ENCODE results near the gene LRRC9.
"Not testable (repeated sequence)": the region's sequence is repeated elsewhere in the genome, so short reads cannot be mapped to it uniquely, and the experiment has no call there.

Gene LRRC9

DNA sequence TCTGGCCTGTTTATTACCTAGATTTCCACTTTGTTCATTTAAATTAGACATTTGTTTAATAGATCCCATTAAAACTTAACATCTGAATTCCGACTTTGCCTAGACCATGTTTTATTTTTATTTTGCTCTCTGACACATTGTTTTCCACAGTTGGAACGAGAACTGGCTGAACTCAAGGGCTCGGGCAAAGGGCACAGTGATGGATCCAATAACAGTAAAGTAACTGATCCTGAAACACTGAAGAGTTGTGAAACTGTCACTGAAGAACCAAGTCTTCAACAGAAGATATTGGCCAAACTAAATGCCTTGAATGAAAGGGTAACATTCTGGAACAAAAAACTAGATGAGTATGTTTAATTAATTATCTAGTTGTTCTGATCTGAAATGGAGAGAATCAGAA is 39.7 kb downstream of the LRRC9 start:
- DNase-seq: no peak

DNA sequence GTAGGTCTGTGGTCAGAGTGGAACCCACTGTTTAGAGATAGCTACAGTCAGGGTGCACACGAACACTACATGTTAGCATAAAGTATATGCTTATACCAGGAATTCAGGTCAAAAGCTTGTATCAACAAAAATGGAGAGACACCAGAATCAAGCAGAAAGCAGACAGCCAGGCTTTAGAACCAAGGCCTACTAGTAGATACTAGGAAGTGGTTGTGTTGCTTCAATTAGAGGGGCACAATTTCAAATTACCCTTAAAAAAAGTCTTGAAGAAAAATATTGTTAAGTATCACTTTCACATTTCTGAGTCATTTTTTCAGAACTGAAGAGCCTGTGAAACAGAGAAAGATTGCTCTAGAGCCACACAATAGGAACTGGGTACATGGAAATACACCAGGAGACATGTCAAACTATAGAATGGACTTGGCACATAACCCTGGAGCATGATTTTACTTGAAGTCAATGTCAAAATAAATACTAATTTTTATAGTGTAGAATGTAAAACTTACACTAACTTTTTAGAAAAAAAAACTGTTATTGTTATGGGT is 41.6 kb downstream of the LRRC9 start:
- no peak for DNase-seq

- no peak for DNase-seq
Observed at GRCh38 chr14:59964251-59965007, 44.5 kb downstream of the LRRC9 start.

- DNase-seq: no peak
Observed at GRCh38 chr14:59969319-59969718, 49.4 kb downstream of the LRRC9 start.

GRCh38 chr14:59981564-59981963 is 61.6 kb downstream of the LRRC9 start:
- DNase-seq: no peak

DNA sequence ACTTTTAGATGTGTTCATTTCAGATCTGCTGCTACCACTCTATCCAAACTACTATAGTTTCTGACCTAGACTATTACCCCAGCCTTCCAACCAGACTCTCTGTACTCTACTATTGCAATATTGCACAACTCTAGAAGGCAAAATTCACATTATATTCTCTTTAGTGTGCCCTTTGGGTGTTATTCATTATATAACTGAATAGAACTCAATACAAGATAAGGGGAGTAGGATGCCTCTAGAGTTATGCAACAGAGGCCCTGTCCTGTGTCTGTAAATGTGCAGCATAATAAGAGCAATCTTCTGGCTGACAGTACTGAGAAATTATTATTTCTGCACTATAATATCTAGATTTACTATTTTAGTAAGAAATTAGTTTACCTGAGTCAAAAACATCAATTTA is 63.1 kb downstream of the LRRC9 start:
- DNase-seq: no peak

DNA sequence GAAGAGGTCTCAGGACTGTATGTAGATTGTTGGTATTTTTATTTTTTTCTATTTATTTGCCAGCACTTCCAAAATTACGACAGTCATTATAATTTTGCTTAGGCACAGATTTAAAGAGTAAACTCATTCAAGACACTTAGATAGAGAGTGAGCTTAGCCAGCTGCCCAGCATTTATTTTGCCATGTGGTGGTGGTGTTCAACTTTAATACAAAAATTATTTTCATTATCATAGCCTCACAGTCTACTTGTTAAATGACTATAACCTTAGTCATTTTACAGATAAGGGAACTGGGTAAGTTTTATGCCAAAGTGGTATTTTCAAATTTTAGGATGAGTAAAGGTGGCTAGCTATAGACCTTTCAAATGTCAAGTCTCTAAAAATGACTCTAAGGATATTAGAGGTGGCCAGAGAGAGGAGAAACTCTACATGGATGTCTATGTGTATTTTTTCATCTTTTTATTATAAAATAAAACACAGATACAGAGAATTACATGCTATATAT is 66.7 kb downstream of the LRRC9 start:
- DNase-seq: no peak

DNA sequence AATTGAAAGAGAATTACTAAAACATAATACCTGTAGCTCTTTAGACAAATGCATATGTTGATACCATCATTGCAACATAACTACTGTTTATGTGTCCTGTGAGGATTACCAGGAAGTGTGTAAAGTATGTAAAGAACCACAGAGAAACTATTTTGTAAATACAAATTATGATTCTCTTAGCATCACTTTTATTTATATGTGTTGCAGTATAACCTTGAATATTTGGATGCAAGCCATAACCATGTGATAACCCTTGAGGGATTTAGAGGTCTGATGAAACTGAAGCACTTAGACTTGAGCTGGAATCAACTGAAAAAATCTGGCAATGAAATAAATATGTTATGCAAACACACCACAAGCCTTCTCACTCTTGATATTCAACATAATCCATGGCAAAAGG is 77.5 kb downstream of the LRRC9 start:
- no peak for DNase-seq

GRCh38 chr14:59997966-59998365 is 78.0 kb downstream of the LRRC9 start:
- DNase-seq: no peak

DNA sequence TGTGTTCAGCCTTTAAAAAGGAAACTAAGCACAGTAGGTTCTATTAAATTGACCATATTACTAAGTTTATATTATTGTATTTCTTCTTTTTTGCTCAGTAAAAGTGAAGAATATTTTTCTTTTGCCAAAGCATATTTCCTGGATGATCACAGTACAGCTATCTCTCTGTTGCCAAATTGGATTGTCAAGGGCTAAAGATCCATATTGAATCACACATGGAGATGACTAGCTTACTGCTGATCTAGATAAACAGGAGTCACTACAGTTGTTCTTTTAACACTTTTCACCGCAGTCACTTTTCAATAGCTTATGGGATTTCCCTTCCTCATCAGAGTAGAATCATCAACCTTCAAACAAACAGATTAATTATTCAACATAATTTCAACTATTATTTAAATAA is 78.6 kb downstream of the LRRC9 start:
- DNase-seq: no peak

GRCh38 chr14:60002819-60003492 is 83.0 kb downstream of the LRRC9 start:
- no peak for DNase-seq

DNA sequence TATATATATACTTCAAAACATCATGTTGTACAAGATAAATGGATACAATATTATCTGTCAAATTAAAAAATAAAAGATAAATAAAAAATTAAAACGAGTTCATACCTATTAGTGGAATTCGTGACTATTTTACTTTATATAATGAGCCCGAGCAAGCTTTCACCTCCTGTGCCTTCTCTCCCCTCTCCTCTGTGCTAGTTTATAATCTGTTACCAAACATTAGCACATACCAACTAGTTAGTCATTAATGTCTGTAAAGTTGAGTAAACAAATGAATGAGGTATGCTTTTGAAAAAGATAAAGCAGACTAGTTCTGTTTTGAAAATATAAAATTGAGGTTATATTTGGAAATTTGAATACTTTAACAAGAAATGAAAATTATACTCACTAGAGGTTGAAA is 84.0 kb downstream of the LRRC9 start:
- no peak for DNase-seq

GRCh38 chr14:60008042-60008441 is 88.1 kb downstream of the LRRC9 start:
- no peak for DNase-seq

- DNase-seq: not testable (repeated sequence)
Observed at GRCh38 chr14:60010263-60010662, 90.3 kb downstream of the LRRC9 start.

GRCh38 chr14:60014402-60014801 is 94.5 kb downstream of the LRRC9 start:
- no peak for DNase-seq

GRCh38 chr14:60021619-60022018 is 101.7 kb downstream of the LRRC9 start:
- no peak for DNase-seq

DNA sequence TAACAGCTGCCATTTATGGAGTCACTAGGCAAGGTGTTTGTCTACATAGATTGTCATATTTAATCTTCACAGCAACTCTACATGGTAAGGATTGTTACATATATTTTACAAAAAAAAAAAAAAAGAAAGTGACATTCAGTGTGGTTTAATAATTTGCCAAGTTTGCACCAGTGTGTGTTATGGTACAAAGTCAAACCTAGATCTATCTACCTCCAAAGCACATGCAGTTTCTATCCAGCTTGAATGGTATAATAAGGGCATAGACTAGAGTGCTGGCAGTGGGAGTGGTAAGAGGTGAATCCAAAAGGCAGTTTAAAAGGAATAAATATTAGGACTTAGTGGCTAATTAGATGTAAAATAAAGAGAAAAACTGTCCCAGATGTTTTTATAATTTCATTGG is 105.6 kb downstream of the LRRC9 start:
- no peak for DNase-seq

- no peak for DNase-seq
Observed at GRCh38 chr14:60035177-60035576, 115.2 kb downstream of the LRRC9 start.

DNA sequence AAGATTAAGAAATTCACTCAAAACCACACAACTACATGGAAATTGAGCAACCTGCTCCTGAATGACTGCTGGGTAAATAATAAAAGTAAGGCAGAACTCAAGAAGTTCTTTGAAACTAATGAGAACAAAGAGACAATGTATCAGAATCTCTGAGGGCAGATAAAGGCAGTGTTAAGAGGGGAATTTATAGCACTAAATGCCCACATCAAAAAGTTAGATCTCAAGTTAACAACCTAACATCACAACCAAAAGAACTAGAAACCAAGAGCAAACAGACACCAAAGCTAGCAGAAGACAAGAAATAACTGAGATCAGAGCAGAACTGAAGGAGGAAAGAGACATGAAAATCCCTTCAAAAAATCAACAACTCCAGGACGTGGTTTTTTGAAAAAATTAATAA is 128.0 kb downstream of the LRRC9 start:
- not testable (repeated sequence) for DNase-seq

GRCh38 chr14:60051721-60052221 is 131.8 kb downstream of the LRRC9 start:
- DNase-seq: no peak

DNA sequence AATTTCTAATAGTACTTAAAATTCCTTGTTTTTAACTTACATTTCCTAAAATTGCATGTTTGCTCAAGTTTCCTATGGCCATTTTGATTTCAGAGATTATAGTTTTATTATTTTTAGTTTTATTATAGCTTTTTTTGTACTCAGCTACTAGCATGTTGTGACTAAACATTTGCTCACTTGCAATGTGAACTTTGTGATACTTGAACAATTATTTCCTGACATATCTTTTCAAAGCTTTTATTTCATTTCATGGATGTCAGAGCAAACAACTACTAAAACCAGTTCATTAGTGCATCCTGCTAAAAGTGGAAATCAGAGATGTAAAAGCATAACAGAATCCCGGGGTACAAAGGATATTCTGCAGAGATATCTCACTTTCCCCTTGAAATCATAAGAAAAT is 138.1 kb downstream of the LRRC9 start:
- no peak for DNase-seq

DNA sequence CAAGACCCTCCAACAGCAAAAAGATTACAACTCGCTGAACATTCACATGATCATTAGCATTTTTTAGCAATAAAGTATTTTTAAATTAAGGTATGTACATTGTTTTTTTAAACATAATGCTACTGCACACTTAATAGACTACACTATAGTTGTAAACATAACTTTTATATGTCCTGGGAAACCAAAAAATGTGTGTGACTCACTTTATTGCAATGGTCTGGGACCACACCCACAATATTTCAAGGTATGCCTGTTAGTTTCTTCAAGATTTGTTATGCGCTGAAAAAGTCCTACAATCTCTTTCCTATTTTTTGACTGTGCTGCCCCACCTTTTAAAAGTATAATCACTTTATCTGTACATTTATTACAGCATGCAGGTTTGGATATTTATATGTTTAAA is 141.4 kb downstream of the LRRC9 start:
- DNase-seq: no peak

DNA sequence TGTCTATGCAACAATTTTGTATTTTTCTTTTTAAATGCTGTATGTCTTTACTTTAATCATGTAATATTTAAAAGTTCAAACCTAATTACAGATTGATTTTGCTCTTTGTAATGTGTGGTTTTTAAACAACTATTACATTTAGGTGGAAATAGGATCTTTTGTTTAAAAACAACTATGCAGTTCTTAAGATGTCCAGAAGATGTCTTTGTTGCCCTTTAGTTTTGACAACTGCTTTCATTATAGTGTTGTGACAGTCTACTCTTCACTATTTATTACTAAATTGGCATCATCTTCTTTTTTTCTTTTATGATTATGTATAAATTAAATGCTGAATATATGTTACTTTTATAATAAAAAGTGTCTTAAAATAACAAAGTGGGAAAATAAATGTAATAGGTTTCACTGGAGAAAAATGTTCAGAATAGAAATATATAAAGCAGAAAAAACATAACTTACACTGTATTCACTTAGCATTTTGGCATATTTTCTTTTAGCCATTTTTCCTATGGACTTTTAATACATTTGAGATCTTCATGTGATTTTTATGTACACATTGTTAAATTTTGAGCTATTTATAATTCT is 144.6 kb downstream of the LRRC9 start:
- DNase-seq: no peak

DNA sequence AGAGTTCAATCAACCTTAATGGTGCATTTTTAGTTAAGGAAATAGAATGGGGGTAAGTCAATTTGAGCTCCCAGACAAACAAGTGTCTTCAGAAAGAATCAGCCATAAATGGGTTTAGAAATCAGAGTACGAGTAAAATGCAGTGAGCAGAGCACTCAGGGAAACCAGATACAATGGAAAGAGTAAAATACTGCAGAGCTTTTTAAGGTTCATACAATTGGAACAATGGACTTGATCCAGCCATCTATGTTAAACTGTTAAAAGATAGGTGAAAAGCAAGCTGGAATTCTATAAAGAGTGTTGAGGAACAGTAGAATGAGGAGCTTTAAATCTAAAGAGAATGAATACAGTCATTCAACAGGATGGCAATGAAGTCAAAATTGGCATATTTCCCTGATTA is 147.9 kb downstream of the LRRC9 start:
- no peak for DNase-seq

Data from NCI-H2081 treated with DMSO at 0.1 percent for 48 hours (cell line).